Esophagus squamous epithelium (tissue), 4 donors: ENCODE measurements around the gene KAZN.

Source experiments
- POLR2A ChIP-seq, 4 donors: fragments of 450-650 bp; IDR thresholded peaks; one replicate each; pipeline ENCODE4 v1.6.1; 2017; ENCODE audit warnings: antibody characterized with exemption in 4 of 4, mild to moderate bottlenecking in 4 of 4, moderate library complexity in 3 of 4
- TF ChIP-seq, protein P1 (sequence below), 6 experiments: fragments of 450-650 bp in 4 of 6; fragments of 200-600 bp in 2 of 6; sonication (generic) in 2 of 6; IDR thresholded peaks; one replicate each; pipeline ENCODE4 v1.5.1; 2016 to 2019; ENCODE audit warnings: antibody characterized with exemption in 6 of 6, mild to moderate bottlenecking in 4 of 6, moderate library complexity in 4 of 6

DNA sequence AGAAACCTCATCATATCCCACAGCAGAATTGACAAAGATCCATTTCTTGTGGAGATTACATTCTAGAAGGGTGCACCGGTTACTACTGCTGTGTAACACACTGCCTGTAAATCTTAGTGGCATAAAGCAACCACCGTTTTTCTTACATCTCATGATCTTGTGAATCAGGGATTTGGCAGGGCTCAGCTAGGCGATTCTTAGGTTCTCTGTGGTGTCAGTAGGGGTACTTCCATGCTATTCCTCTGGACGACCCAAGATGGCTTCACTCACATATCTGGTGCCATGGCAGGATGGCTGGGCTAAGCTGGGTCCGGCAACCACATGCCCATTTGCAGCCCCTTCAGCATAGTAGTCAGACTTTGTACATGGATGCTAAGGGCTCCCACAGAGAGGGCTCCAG lies 375.3 kb downstream of the KAZN start:
- no peak for TF ChIP-seq POLR2A (IDR thresholded peaks at IDR 0.05)
- TF ChIP-seq, protein P1, sequence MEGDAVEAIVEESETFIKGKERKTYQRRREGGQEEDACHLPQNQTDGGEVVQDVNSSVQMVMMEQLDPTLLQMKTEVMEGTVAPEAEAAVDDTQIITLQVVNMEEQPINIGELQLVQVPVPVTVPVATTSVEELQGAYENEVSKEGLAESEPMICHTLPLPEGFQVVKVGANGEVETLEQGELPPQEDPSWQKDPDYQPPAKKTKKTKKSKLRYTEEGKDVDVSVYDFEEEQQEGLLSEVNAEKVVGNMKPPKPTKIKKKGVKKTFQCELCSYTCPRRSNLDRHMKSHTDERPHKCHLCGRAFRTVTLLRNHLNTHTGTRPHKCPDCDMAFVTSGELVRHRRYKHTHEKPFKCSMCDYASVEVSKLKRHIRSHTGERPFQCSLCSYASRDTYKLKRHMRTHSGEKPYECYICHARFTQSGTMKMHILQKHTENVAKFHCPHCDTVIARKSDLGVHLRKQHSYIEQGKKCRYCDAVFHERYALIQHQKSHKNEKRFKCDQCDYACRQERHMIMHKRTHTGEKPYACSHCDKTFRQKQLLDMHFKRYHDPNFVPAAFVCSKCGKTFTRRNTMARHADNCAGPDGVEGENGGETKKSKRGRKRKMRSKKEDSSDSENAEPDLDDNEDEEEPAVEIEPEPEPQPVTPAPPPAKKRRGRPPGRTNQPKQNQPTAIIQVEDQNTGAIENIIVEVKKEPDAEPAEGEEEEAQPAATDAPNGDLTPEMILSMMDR (IDR thresholded peaks at IDR 0.05), result no peak
